Liver (tissue), 9 donors: Measurements from ENCODE around the gene RMND5A. TPM values are rescaled to one million over a fixed set of nuclear protein-coding genes. Genes with fewer than 3 reads are reported as not detected.

Source experiments
- DNase-seq: peaks from one replicate; pipeline ENCODE4 v3.0.0-alpha.2; 2017; ENCODE audit warnings: low spot score
- H3K27ac ChIP-seq, 2 donors: one replicate each; pipeline ENCODE4 v1.7.0; 2013; ENCODE audit warnings: inconsistent platforms in 2 of 2, low read length in 2 of 2, control low read depth in 1 of 2, low read depth in 1 of 2, mild to moderate bottlenecking in 1 of 2
- H3K27me3 ChIP-seq, 4 donors: one replicate each; pipeline versions ENCODE4 v1.6.1 to v1.7.0; 2013; ENCODE audit warnings: low read length in 3 of 4, inconsistent platforms in 1 of 4, mild to moderate bottlenecking in 1 of 4, moderate library complexity in 1 of 4; ENCODE audit not compliant: control insufficient read depth in 4 of 4, insufficient read depth in 4 of 4
- H3K36me3 ChIP-seq, 4 donors: one replicate each; pipeline versions ENCODE4 v1.6.1 to v1.7.0; 2013; ENCODE audit warnings: low read length in 3 of 4, mild to moderate bottlenecking in 3 of 4, low read depth in 1 of 4, moderate library complexity in 1 of 4; ENCODE audit not compliant: control insufficient read depth in 4 of 4, insufficient read depth in 3 of 4
- H3K4me1 ChIP-seq, 4 donors: one replicate each; pipeline versions ENCODE4 v1.6.1 to v1.7.0; 2013; ENCODE audit warnings: low read length in 3 of 4, mild to moderate bottlenecking in 3 of 4, moderate library complexity in 1 of 4; ENCODE audit not compliant: control insufficient read depth in 4 of 4, insufficient read depth in 4 of 4
- H3K4me3 ChIP-seq, 3 donors: one replicate each; pipeline versions ENCODE4 v1.6.1 to v1.7.0; 2013; ENCODE audit warnings: low read length in 3 of 3, control low read depth in 1 of 3, low read depth in 1 of 3, mild to moderate bottlenecking in 1 of 3
- H3K9ac ChIP-seq, 2 donors: one replicate each; pipeline ENCODE4 v1.7.0; 2013; ENCODE audit warnings: low read length in 2 of 2, mild to moderate bottlenecking in 2 of 2, moderate library complexity in 2 of 2, control low read depth in 1 of 2, low read depth in 1 of 2
- H3K9me3 ChIP-seq, 4 donors: one replicate each; pipeline versions ENCODE4 v1.6.1 to v1.7.0; 2013; ENCODE audit warnings: low read length in 3 of 4; ENCODE audit not compliant: control insufficient read depth in 4 of 4
- ATF3 ChIP-seq: IDR thresholded peaks from 2 replicates; pipeline ENCODE4 v1.6.1; 2016; ENCODE audit warnings: antibody characterized with exemption
- CTCF ChIP-seq: fragments of 150-350 bp; IDR thresholded peaks from 2 replicates; pipeline ENCODE4 v1.5.1; 2017; ENCODE audit warnings: improper control_type of control experiment, low read depth, low read length; ENCODE audit not compliant: missing input control
- EGR1 ChIP-seq, 2 donors: IDR thresholded peaks; 2 replicates each; pipeline ENCODE4 v1.6.1; 2016 to 2018; ENCODE audit warnings: antibody characterized with exemption in 2 of 2, low read depth in 2 of 2
- FOXA1 ChIP-seq: IDR thresholded peaks from 2 replicates; pipeline ENCODE4 v1.6.1; 2016; ENCODE audit warnings: antibody characterized with exemption
- FOXA2 ChIP-seq: IDR thresholded peaks from 2 replicates; pipeline ENCODE4 v1.6.1; 2016; ENCODE audit warnings: antibody characterized with exemption
- GABPA ChIP-seq, 2 donors: IDR thresholded peaks in 1 of 2; conservative IDR thresholded peaks in 1 of 2; 2 replicates each; pipeline ENCODE4 v1.6.1; 2016; ENCODE audit warnings: antibody characterized with exemption in 2 of 2, mild to moderate bottlenecking in 1 of 2, moderate library complexity in 1 of 2
- HNF4G ChIP-seq: IDR thresholded peaks from 2 replicates; pipeline ENCODE4 v1.6.1; 2016; ENCODE audit warnings: antibody characterized with exemption
- JUND ChIP-seq, 2 donors: IDR thresholded peaks; 2 replicates each; pipeline ENCODE4 v1.6.1; 2016; ENCODE audit warnings: antibody characterized with exemption in 2 of 2
- RAD21 ChIP-seq, 2 donors: IDR thresholded peaks; 2 replicates each; pipeline ENCODE4 v1.6.1; 2016; ENCODE audit warnings: antibody characterized with exemption in 2 of 2, mild to moderate bottlenecking in 2 of 2
- REST ChIP-seq: IDR thresholded peaks from 2 replicates; pipeline ENCODE4 v1.6.1; 2016; ENCODE audit warnings: antibody characterized with exemption, mild to moderate bottlenecking
- RXRA ChIP-seq, 2 donors: IDR thresholded peaks; 2 replicates each; pipeline ENCODE4 v1.6.1; 2017 to 2018; ENCODE audit warnings: antibody characterized with exemption in 2 of 2, mild to moderate bottlenecking in 1 of 2
- SP1 ChIP-seq: IDR thresholded peaks from 2 replicates; pipeline ENCODE4 v1.6.1; 2018; ENCODE audit warnings: antibody characterized with exemption, mild to moderate bottlenecking
- WGBS: extraction: QIAGEN DNeasy Blood & Tissue Kit; methylation state at CpG from one replicate; pipeline ENCODE4 v1.1.7; 2013; 5-methylcytosine and 5-hydroxymethylcytosine counted together
- polyA plus RNA-seq, 2 donors: library from polyadenylated mRNA; stranded (reverse) in 1 of 2; unstranded in 1 of 2; fragments of 200-250 nt in 1 of 2; fragments of >200 nt in 1 of 2; fragmentation: Nextera tagmentation in 1 of 2; extraction: Ambion mirVana in 1 of 2; gene quantifications; one replicate each; pipeline versions ENCODE4 v1.2.1 to v1.2.3, GENCODE V29; 2013 to 2015
- total RNA-seq, 2 donors: library from RNA; depleted of rRNA; stranded (reverse); fragments of >200 nt; gene quantifications; one replicate each; pipeline ENCODE4 v1.2.3, GENCODE V29; 2014
- donor health status: healthy.
- donor health status: healthy.
- donor health status: healthy.
- donor health status: healthy.
- donor health status: healthy.

The RMND5A gene
- total and polyA plus RNA-seq, 4 donors, result 8.8 to 74.5 (median 29.2) TPM

- H3K9ac ChIP-seq, result no peak overlapping the region
- H3K27ac ChIP-seq, result no peak overlapping the region
- H3K9me3 ChIP-seq, result no peaks in the 10 kb centered on the region
- 90% methylated on average over 7 of the region's 7 CpGs for WGBS
- no peak overlapping the region for H3K4me3 ChIP-seq
- DNase-seq, result no peak
- H3K27me3 ChIP-seq, result peaks cover 0 to 2% (median 0%) of the 10 kb centered on the region in 4 donors
- TF ChIP-seq ATF3 (no peak), GABPA (IDR thresholded peaks at IDR 0.05 in 1 of 2, conservative IDR thresholded peaks at IDR 0.05 in 1 of 2) (no peak), EGR1 (IDR thresholded peaks at IDR 0.05; ENCODE audit: low read depth in 2 of 2) (no peak)
- H3K36me3 ChIP-seq, result no peaks in the 10 kb centered on the region
- H3K4me1 ChIP-seq, result no peaks in the 10 kb centered on the region
Measured at GRCh38 chr2:86782748-86783147, 62.7 kb downstream of the RMND5A start.

- no peak overlapping the region for H3K4me3 ChIP-seq
- H3K27ac ChIP-seq, result no peak overlapping the region
- TF ChIP-seq REST (no peak), CTCF (no peak), RXRA (IDR thresholded peaks at IDR 0.05) (no peak), RAD21 (IDR thresholded peaks at IDR 0.05) (no peak)
- no peak overlapping the region for H3K9ac ChIP-seq
- H3K36me3 ChIP-seq, result no peaks in the 10 kb centered on the region
- H3K4me1 ChIP-seq, result peaks cover 0 to 1% (median 0%) of the 10 kb centered on the region in 4 donors
- H3K27me3 ChIP-seq, result peaks cover 0 to 2% (median 0%) of the 10 kb centered on the region in 4 donors
- H3K9me3 ChIP-seq, result no peaks in the 10 kb centered on the region
- DNase-seq, result no peak
- WGBS, result 73% methylated on average over 8 of the region's 8 CpGs
Measured at GRCh38 chr2:86783615-86784339, 63.7 kb downstream of the RMND5A start.

- no peak overlapping the region for H3K9ac ChIP-seq
- H3K27ac ChIP-seq, result no peak overlapping the region
- TF ChIP-seq HNF4G, result no peak
- no peak for TF ChIP-seq SP1
- TF ChIP-seq GABPA (IDR thresholded peaks at IDR 0.05 in 1 of 2, conservative IDR thresholded peaks at IDR 0.05 in 1 of 2), result no peak
- TF ChIP-seq EGR1 (IDR thresholded peaks at IDR 0.05; ENCODE audit: low read depth in 2 of 2), result no peak
- no peak for TF ChIP-seq CTCF
- TF ChIP-seq ATF3, result no peak
- TF ChIP-seq FOXA1, result no peak
- no peak for TF ChIP-seq JUND (IDR thresholded peaks at IDR 0.05)
- no peak for TF ChIP-seq RXRA (IDR thresholded peaks at IDR 0.05)
- TF ChIP-seq FOXA2, result no peak
- no peak for TF ChIP-seq REST
- 93% methylated on average over 9 of the region's 9 CpGs for WGBS
- H3K27me3 ChIP-seq, result peaks cover 0 to 5% (median 1%) of the 10 kb centered on the region in 4 donors
- no peak overlapping the region for H3K4me3 ChIP-seq
- H3K4me1 ChIP-seq, result peaks cover 6 to 18% (median 8%) of the 10 kb centered on the region in 4 donors
- no peak for DNase-seq
- no peaks in the 10 kb centered on the region for H3K36me3 ChIP-seq
- no peaks in the 10 kb centered on the region for H3K9me3 ChIP-seq
Measured at GRCh38 chr2:86785456-86785855, 65.4 kb downstream of the RMND5A start.
